A673 (cell line): Measurements from ENCODE around the gene EDIL3. TPM values are rescaled to one million over a fixed set of nuclear protein-coding genes. Genes with fewer than 3 reads are reported as not detected.
"Not testable (repeated sequence)": the region's sequence is repeated elsewhere in the genome, so short reads cannot be mapped to it uniquely, and the experiment has no call there.

Experiments used
- BruUV-seq: library from RNA; stranded (reverse); fragments of 400-500 nt; replicated peaks from 2 replicates; lab custom pipeline; 2021; lab: Mats Ljungman, UMichigan
- CTCF ChIA-PET: fragments of 300-600 bp; sonication (Branson Sonifier 250); formaldehyde crosslinking; loops from one replicate; lab custom pipeline; 2022; ENCODE audit warnings: antibody characterized with exemption; lab: Charles Lee
- POLR2A ChIA-PET: fragments of 300-600 bp; sonication (Branson Sonifier 250); formaldehyde crosslinking; loops from one replicate; lab custom pipeline; 2022; ENCODE audit warnings: antibody characterized with exemption; ENCODE audit not compliant: low non-redundant PET; lab: Charles Lee
- DNase-seq: peaks from one replicate; pipeline ENCODE4 v3.0.0-alpha.2; 2015; ENCODE audit warnings: low spot score
- H3K27ac ChIP-seq: fragments of 200-600 bp; sonication (generic); 2 replicates; pipeline ENCODE4 v1.5.1; 2016; ENCODE audit warnings: mixed run types, low read depth, mild to moderate bottlenecking, mixed read lengths, antibody characterized with exemption, low read length; ENCODE audit not compliant: poor library complexity, severe bottlenecking
- H3K27me3 ChIP-seq: fragments of 200-600 bp; sonication (generic); replicated peaks from 2 replicates; pipeline ENCODE4 v1.6.1; 2017; ENCODE audit warnings: mixed run types, low read depth, mild to moderate bottlenecking, mixed read lengths, antibody characterized with exemption, low read length; ENCODE audit not compliant: insufficient read depth, poor library complexity
- H3K36me3 ChIP-seq: fragments of 200-600 bp; sonication (generic); 2 replicates; pipeline ENCODE4 v1.6.1; 2016; ENCODE audit warnings: mixed run types, mild to moderate bottlenecking, mixed read lengths, antibody characterized with exemption, low read length; ENCODE audit not compliant: insufficient read depth, poor library complexity, severe bottlenecking
- H3K4me1 ChIP-seq: fragments of 200-600 bp; sonication (generic); 2 replicates; pipeline ENCODE4 v1.6.1; 2017; ENCODE audit warnings: mixed run types, mild to moderate bottlenecking, mixed read lengths, antibody characterized with exemption, low read length; ENCODE audit not compliant: insufficient read depth, poor library complexity, severe bottlenecking
- H3K4me3 ChIP-seq: fragments of 200-600 bp; sonication (generic); 2 replicates; pipeline ENCODE4 v1.5.1; 2016; ENCODE audit warnings: low read depth, mixed run types, mild to moderate bottlenecking, mixed read lengths, low read length; ENCODE audit not compliant: poor library complexity, severe bottlenecking
- H3K9me3 ChIP-seq: fragments of 200-600 bp; sonication (generic); 2 replicates; pipeline ENCODE4 v1.6.1; 2016; ENCODE audit warnings: mixed run types, low read depth, mild to moderate bottlenecking, mixed read lengths, antibody characterized with exemption, low read length; ENCODE audit not compliant: poor library complexity, severe bottlenecking
- CTCF ChIP-seq: fragments of 300-800, 200-600 bp; sonication (generic); conservative IDR thresholded peaks from 2 replicates; pipeline ENCODE4 v1.5.1; 2017; ENCODE audit warnings: low read depth, mild to moderate bottlenecking, antibody characterized with exemption, low read length, moderate library complexity, mixed read lengths
- EZH2 ChIP-seq: fragments of 200-600 bp; sonication (generic); IDR thresholded peaks from 2 replicates; pipeline ENCODE4 v1.6.1; 2017; ENCODE audit warnings: borderline replicate concordance, low read depth, mild to moderate bottlenecking, mixed read lengths, antibody characterized with exemption, low read length; ENCODE audit not compliant: poor library complexity, severe bottlenecking
- intact Hi-C: fragments of 100-400 bp; cut with micrococcal nuclease; formaldehyde crosslinking; loops from one replicate; pipeline ENCODE4 v1.10.0; 2022; ENCODE audit not compliant: unreplicated experiment
- total RNA-seq: library from RNA; stranded (reverse); gene quantifications from 2 replicates; pipeline ENCODE4 v1.2.3, GENCODE V29; 2021

EDIL3 gene
- total RNA-seq, 1 experiment from 2014 or later = 4.6 TPM

- no TSS peak for BruUV-seq
- ChIA-PET CTCF (no interaction called here), POLR2A (no interaction called here)
- no peak for DNase-seq
- Histone ChIP-seq H3K27ac (no peak overlapping the region), H3K27me3 (no peaks in the 10 kb centered on the region), H3K4me1 (no peaks in the 10 kb centered on the region), H3K4me3 (no peak overlapping the region), H3K36me3 (no peaks in the 10 kb centered on the region), H3K9me3 (peaks cover 5% of the 10 kb centered on the region)
- intact Hi-C loops = no loop called here
- TF ChIP-seq CTCF (no peak), EZH2 (no peak)
Observed at GRCh38 chr5:84322646-84323045, 62.0 kb downstream of the EDIL3 start.

GRCh38 chr5:84317826-84318225, 66.9 kb downstream of the EDIL3 start:
- DNase-seq, H3K27me3 ChIP-seq, H3K36me3 ChIP-seq, POLR2A ChIA-PET, CTCF ChIA-PET, H3K4me3 ChIP-seq, H3K27ac ChIP-seq, H3K9me3 ChIP-seq, intact Hi-C loops, H3K4me1 ChIP-seq, BruUV-seq: not testable (repeated sequence)

- H3K27ac ChIP-seq = not testable (repeated sequence)
Observed at GRCh38 chr5:84312280-84312679, 72.4 kb downstream of the EDIL3 start.

GRCh38 chr5:84309850-84310249, 74.8 kb downstream of the EDIL3 start:
- H3K4me3 ChIP-seq, POLR2A ChIA-PET, BruUV-seq, DNase-seq, H3K27me3 ChIP-seq, CTCF ChIA-PET, H3K27ac ChIP-seq, intact Hi-C loops, H3K36me3 ChIP-seq, H3K9me3 ChIP-seq, H3K4me1 ChIP-seq: not testable (repeated sequence)

More at GRCh38 chr5:84312280-84312679, 72.4 kb downstream of the EDIL3 start:
- BruUV-seq, H3K27me3 ChIP-seq, H3K4me3 ChIP-seq, H3K36me3 ChIP-seq, CTCF ChIA-PET, DNase-seq, intact Hi-C loops, H3K9me3 ChIP-seq, H3K4me1 ChIP-seq, POLR2A ChIA-PET: not testable (repeated sequence)

GRCh38 chr5:84306601-84307000, 78.1 kb downstream of the EDIL3 start:
- intact Hi-C loops = no loop called here
- Histone ChIP-seq H3K4me1 (no peaks in the 10 kb centered on the region), H3K9me3 (no peaks in the 10 kb centered on the region), H3K27ac (no peak overlapping the region), H3K4me3 (no peak overlapping the region), H3K27me3 (no peaks in the 10 kb centered on the region), H3K36me3 (no peaks in the 10 kb centered on the region)
- DNase-seq = no peak
- CTCF ChIA-PET = no interaction called here
- POLR2A ChIA-PET = no interaction called here
- TF ChIP-seq CTCF (no peak), EZH2 (no peak)
- BruUV-seq = no TSS peak
